A673 (cell line): ENCODE data around the gene SLC9A4. TPM values are rescaled to one million over a fixed set of nuclear protein-coding genes. Genes with fewer than 3 reads are reported as not detected.

Source experiments
- BruUV-seq: library from RNA; stranded (reverse); fragments of 400-500 nt; replicated peaks from 2 replicates; lab custom pipeline; 2021; lab: Mats Ljungman, UMichigan
- CTCF ChIA-PET: fragments of 300-600 bp; sonication (Branson Sonifier 250); formaldehyde crosslinking; loops from one replicate; lab custom pipeline; 2022; ENCODE audit warnings: antibody characterized with exemption; lab: Charles Lee
- POLR2A ChIA-PET: fragments of 300-600 bp; sonication (Branson Sonifier 250); formaldehyde crosslinking; loops from one replicate; lab custom pipeline; 2022; ENCODE audit warnings: antibody characterized with exemption; ENCODE audit not compliant: low non-redundant PET; lab: Charles Lee
- DNase-seq: peaks from one replicate; pipeline ENCODE4 v3.0.0-alpha.2; 2015; ENCODE audit warnings: low spot score
- H3K27ac ChIP-seq: fragments of 200-600 bp; sonication (generic); 2 replicates; pipeline ENCODE4 v1.5.1; 2016; ENCODE audit warnings: mixed run types, low read depth, mild to moderate bottlenecking, mixed read lengths, antibody characterized with exemption, low read length; ENCODE audit not compliant: poor library complexity, severe bottlenecking
- H3K27me3 ChIP-seq: fragments of 200-600 bp; sonication (generic); replicated peaks from 2 replicates; pipeline ENCODE4 v1.6.1; 2017; ENCODE audit warnings: mixed run types, low read depth, mild to moderate bottlenecking, mixed read lengths, antibody characterized with exemption, low read length; ENCODE audit not compliant: insufficient read depth, poor library complexity
- H3K36me3 ChIP-seq: fragments of 200-600 bp; sonication (generic); 2 replicates; pipeline ENCODE4 v1.6.1; 2016; ENCODE audit warnings: mixed run types, mild to moderate bottlenecking, mixed read lengths, antibody characterized with exemption, low read length; ENCODE audit not compliant: insufficient read depth, poor library complexity, severe bottlenecking
- H3K4me1 ChIP-seq: fragments of 200-600 bp; sonication (generic); 2 replicates; pipeline ENCODE4 v1.6.1; 2017; ENCODE audit warnings: mixed run types, mild to moderate bottlenecking, mixed read lengths, antibody characterized with exemption, low read length; ENCODE audit not compliant: insufficient read depth, poor library complexity, severe bottlenecking
- H3K4me3 ChIP-seq: fragments of 200-600 bp; sonication (generic); 2 replicates; pipeline ENCODE4 v1.5.1; 2016; ENCODE audit warnings: low read depth, mixed run types, mild to moderate bottlenecking, mixed read lengths, low read length; ENCODE audit not compliant: poor library complexity, severe bottlenecking
- H3K9me3 ChIP-seq: fragments of 200-600 bp; sonication (generic); 2 replicates; pipeline ENCODE4 v1.6.1; 2016; ENCODE audit warnings: mixed run types, low read depth, mild to moderate bottlenecking, mixed read lengths, antibody characterized with exemption, low read length; ENCODE audit not compliant: poor library complexity, severe bottlenecking
- EZH2 ChIP-seq: fragments of 200-600 bp; sonication (generic); IDR thresholded peaks from 2 replicates; pipeline ENCODE4 v1.6.1; 2017; ENCODE audit warnings: borderline replicate concordance, low read depth, mild to moderate bottlenecking, mixed read lengths, antibody characterized with exemption, low read length; ENCODE audit not compliant: poor library complexity, severe bottlenecking
- intact Hi-C: fragments of 100-400 bp; cut with micrococcal nuclease; formaldehyde crosslinking; loops from one replicate; pipeline ENCODE4 v1.10.0; 2022; ENCODE audit not compliant: unreplicated experiment
- microRNA-seq: library from miRNA; unstranded; fragments of <30 nt; microRNA quantifications from one replicate; pipeline ENCODE4 v1.2.0, GENCODE V29; 2021
- total RNA-seq: library from RNA; stranded (reverse); gene quantifications from 2 replicates; pipeline ENCODE4 v1.2.3, GENCODE V29; 2021
- TF ChIP-seq, protein P1 (sequence below): fragments of 300-800, 200-600 bp; sonication (generic); conservative IDR thresholded peaks from 2 replicates; pipeline ENCODE4 v1.5.1; 2017; ENCODE audit warnings: low read depth, mild to moderate bottlenecking, antibody characterized with exemption, low read length, moderate library complexity, mixed read lengths

Gene SLC9A4
- total RNA-seq, 1 experiment from 2014 or later: 0.11 TPM

DNA sequence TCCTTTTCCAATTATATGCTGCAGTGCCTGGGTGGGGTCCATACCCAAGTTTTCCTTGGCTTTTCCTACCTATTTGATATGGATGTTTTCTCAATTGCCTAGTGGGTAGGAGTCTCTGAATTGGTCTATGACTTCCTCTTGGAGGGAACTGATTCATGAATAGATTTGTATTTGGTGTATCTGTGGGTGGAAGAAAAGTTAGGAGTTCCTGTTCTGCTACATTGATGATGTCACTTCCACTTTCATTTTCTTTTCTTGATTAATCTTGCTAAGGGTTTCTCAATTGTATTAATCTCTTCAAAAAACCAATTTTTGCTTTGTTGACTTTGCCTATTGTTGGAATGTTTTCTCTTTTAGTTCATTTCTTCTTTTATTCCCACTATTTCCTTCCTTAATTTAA is 108.9 kb downstream of the SLC9A4 start:
- Histone ChIP-seq H3K36me3 (no peaks in the 10 kb centered on the region), H3K27me3 (no peaks in the 10 kb centered on the region), H3K4me3 (no peak overlapping the region), H3K4me1 (no peaks in the 10 kb centered on the region), H3K9me3 (no peaks in the 10 kb centered on the region), H3K27ac (no peak overlapping the region)
- BruUV-seq: no TSS peak
- TF ChIP-seq EZH2: no peak
- TF ChIP-seq, protein P1, sequence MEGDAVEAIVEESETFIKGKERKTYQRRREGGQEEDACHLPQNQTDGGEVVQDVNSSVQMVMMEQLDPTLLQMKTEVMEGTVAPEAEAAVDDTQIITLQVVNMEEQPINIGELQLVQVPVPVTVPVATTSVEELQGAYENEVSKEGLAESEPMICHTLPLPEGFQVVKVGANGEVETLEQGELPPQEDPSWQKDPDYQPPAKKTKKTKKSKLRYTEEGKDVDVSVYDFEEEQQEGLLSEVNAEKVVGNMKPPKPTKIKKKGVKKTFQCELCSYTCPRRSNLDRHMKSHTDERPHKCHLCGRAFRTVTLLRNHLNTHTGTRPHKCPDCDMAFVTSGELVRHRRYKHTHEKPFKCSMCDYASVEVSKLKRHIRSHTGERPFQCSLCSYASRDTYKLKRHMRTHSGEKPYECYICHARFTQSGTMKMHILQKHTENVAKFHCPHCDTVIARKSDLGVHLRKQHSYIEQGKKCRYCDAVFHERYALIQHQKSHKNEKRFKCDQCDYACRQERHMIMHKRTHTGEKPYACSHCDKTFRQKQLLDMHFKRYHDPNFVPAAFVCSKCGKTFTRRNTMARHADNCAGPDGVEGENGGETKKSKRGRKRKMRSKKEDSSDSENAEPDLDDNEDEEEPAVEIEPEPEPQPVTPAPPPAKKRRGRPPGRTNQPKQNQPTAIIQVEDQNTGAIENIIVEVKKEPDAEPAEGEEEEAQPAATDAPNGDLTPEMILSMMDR: no peak
- ChIA-PET CTCF (no interaction called here), POLR2A (no interaction called here)
- DNase-seq: no peak
- intact Hi-C loops: no loop called here

DNA sequence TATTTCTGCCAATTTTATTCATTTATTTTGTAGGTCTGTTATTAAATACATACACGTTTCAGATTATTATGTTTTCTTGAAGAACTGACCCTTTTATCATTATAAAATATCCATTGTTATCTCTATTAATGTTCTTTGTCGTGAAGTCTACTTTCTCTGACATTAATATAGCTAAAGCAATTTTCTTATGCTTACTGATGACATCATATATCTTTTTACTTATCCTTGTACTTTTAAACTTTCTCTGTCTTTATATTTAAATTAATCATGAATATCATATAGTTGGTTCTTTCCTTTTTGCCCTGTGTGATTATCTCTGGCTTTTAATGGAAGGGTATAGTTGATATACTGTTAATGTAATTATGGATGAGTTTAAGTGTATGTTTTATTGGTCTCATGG is 109.8 kb downstream of the SLC9A4 start:
- intact Hi-C loops: no loop called here
- no peak overlapping the region for H3K4me3 ChIP-seq
- H3K9me3 ChIP-seq: no peaks in the 10 kb centered on the region
- no peak overlapping the region for H3K27ac ChIP-seq
- ChIA-PET CTCF (no interaction called here), POLR2A (no interaction called here)
- no peaks in the 10 kb centered on the region for H3K4me1 ChIP-seq
- H3K36me3 ChIP-seq: no peaks in the 10 kb centered on the region
- DNase-seq: no peak
- TF ChIP-seq EZH2: no peak
- TF ChIP-seq, protein P1: no peak
- no TSS peak for BruUV-seq
- no peaks in the 10 kb centered on the region for H3K27me3 ChIP-seq

Small RNA genes lying within 50 kb of the gene (microRNA-seq; reads per million reads assigned to microRNA genes)
- not detected for gene MIR4772

Other genes with a start within 250 kb of the SLC9A4 start
- gene IL1RL1, start 161.7 kb upstream of the SLC9A4 start, total RNA-seq: not detected in 2 replicates
- not detected in 2 replicates for gene IL18R1, start 117.4 kb upstream of the SLC9A4 start, total RNA-seq
- not detected in 2 replicates for gene IL18RAP, start 50.1 kb upstream of the SLC9A4 start, total RNA-seq
- not detected in 2 replicates for gene SLC9A2, start 146.3 kb downstream of the SLC9A4 start, total RNA-seq